ENCODE data around the gene ZNF333. TPM values are rescaled to one million over a fixed set of nuclear protein-coding genes. Genes with fewer than 3 reads are reported as not detected.

ZNF333 gene
- total RNA-seq, 1 donor from 2014 or later: 19.9 TPM

DNA sequence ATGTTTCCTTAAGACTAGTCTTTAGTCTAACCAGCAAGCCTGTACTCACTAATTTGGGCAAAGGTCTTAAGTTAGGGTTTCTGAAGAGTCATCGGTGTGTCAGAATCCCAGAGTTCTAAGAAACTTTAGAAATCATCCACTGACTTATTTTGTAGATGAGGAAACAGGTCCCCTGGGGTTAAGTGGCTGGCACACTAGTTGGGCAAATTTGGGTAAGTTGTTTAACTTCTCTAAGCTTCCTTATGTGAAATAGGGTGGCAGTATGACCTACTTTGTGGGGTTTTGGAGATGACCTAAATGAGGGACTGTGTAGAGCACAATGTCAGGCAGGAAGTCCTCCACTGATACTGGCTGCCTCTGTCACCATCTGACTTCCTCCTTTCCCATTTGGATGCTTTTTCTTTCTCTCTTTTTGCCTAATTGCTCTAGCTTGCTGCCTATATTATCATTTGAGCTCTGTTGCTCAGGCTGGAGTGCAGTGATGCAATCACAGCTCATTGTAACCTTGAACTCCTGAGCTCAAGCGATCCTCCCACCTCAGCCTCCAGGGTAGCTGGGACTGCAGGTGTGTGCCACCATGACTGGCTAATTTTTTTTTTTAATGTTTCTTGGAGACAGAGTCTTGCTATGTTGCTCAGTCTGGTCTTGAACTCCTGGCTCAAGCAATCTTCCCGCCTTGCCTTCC lies 17.5 kb upstream of the ZNF333 start:
- Histone ChIP-seq H3K36me3 (no peaks in the 10 kb centered on the region), H3K4me1 (no peaks in the 10 kb centered on the region), H3K27me3 (no peaks in the 10 kb centered on the region), H3K9me3 (no peaks in the 10 kb centered on the region), H3K27ac (no peak overlapping the region), H3K4me3 (no peak overlapping the region)
- TF ChIP-seq POLR2AphosphoS5 (IDR thresholded peaks at IDR 0.05; ENCODE audit: insufficient read depth in 1 of 2, low read depth in 1 of 2) (no peak), POLR2A (IDR thresholded peaks at IDR 0.05) (no peak)
- TF ChIP-seq, protein P1, sequence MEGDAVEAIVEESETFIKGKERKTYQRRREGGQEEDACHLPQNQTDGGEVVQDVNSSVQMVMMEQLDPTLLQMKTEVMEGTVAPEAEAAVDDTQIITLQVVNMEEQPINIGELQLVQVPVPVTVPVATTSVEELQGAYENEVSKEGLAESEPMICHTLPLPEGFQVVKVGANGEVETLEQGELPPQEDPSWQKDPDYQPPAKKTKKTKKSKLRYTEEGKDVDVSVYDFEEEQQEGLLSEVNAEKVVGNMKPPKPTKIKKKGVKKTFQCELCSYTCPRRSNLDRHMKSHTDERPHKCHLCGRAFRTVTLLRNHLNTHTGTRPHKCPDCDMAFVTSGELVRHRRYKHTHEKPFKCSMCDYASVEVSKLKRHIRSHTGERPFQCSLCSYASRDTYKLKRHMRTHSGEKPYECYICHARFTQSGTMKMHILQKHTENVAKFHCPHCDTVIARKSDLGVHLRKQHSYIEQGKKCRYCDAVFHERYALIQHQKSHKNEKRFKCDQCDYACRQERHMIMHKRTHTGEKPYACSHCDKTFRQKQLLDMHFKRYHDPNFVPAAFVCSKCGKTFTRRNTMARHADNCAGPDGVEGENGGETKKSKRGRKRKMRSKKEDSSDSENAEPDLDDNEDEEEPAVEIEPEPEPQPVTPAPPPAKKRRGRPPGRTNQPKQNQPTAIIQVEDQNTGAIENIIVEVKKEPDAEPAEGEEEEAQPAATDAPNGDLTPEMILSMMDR (IDR thresholded peaks at IDR 0.05): no peak
- no peak for DNase-seq (ENCODE audit: extremely low spot score in 2 of 2)
- intact Hi-C loops (cut with DNase I): no loop called here

DNA sequence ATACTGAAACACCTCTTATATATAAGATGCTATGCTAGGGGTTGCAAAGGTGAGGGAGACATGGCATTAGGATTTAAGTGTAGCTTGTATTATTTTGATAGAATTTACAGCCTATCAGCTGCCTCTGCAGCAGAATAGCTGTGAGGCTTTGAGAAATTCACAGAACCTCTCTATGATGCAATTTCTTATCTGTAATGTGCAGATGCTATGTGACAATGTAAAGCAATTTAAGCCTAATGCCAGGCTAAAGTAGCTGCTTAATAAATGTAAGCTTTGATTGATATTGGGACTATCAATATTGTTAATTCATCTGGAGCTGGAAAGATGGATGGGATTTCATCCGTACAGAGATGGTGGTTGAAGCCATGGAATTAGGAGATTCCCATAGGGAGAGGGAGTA lies 16.8 kb upstream of the ZNF333 start:
- no peak overlapping the region for H3K4me3 ChIP-seq
- H3K9me3 ChIP-seq: no peaks in the 10 kb centered on the region
- intact Hi-C loops (cut with DNase I): no loop called here
- no peak overlapping the region for H3K27ac ChIP-seq
- H3K4me1 ChIP-seq: no peaks in the 10 kb centered on the region
- TF ChIP-seq, protein P1 (IDR thresholded peaks at IDR 0.05): no peak
- TF ChIP-seq POLR2AphosphoS5 (IDR thresholded peaks at IDR 0.05; ENCODE audit: insufficient read depth in 1 of 2, low read depth in 1 of 2) (no peak), POLR2A (IDR thresholded peaks at IDR 0.05) (no peak)
- DNase-seq (ENCODE audit: extremely low spot score in 2 of 2): no peak
- H3K36me3 ChIP-seq: no peaks in the 10 kb centered on the region
- no peaks in the 10 kb centered on the region for H3K27me3 ChIP-seq

DNA sequence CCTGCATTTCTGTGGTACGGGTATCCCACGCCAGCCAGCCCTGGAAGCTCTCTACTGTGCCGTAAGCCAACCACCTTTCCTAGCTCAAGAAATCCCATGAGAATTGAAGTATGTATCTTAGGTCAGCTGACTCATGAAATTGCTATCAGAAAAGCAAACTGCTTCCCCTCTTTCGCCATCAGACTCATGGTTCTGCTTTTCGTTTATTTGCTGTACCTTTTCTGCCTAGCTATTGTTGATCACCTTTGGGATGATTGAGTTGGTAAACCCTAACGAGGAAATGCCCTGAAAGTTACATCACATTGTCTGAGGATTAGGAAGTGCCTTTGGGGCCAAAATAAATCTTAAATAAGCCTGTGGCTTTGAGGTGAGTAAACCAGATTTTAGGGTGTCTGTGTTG lies 15.1 kb upstream of the ZNF333 start, which contains the start of gene ADGRE3:
Gene ADGRE3 (minus strand): TSS at position 81 of the 400 bp plus-strand sequence. CDS start 74 bp downstream, at position 7.
- TF ChIP-seq, protein P1 (IDR thresholded peaks at IDR 0.05): no peak
- TF ChIP-seq POLR2AphosphoS5 (IDR thresholded peaks at IDR 0.05; ENCODE audit: insufficient read depth in 1 of 2, low read depth in 1 of 2) (no peak), POLR2A (IDR thresholded peaks at IDR 0.05) (no peak)
- H3K27ac ChIP-seq: no peak within 1 kb of the TSS
- intact Hi-C loops (cut with DNase I): no loop called here
- H3K27me3 ChIP-seq: no peaks in the 10 kb centered on the region
- no peak for DNase-seq (ENCODE audit: extremely low spot score in 2 of 2)
- H3K4me1 ChIP-seq: no peaks in the 10 kb centered on the region
- H3K36me3 ChIP-seq: no peaks in the 10 kb centered on the region
- no peaks in the 10 kb centered on the region for H3K9me3 ChIP-seq
- no peak within 1 kb of the TSS for H3K4me3 ChIP-seq

DNA sequence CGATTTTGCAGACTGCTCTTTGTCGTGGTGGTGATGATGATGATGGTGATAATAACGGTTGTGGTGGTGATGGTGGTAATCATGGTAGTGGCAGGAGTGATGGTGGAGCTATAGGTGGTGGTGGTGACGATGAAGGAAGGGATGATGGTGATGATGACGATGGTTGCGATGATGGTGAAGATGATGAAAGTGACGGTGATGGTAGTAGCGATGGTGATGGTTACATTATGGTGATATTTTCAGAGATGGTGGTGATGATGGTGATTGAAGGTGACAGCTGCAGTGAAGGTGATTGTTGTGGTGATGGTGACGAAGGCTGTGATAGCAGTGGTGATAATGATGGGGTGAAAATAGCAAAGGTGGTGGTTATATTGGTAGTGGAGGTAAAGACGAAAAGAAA lies 13.1 kb upstream of the ZNF333 start:
- no peaks in the 10 kb centered on the region for H3K4me1 ChIP-seq
- no peaks in the 10 kb centered on the region for H3K36me3 ChIP-seq
- no peak for DNase-seq (ENCODE audit: extremely low spot score in 2 of 2)
- H3K4me3 ChIP-seq: no peak overlapping the region
- TF ChIP-seq POLR2AphosphoS5 (IDR thresholded peaks at IDR 0.05; ENCODE audit: insufficient read depth in 1 of 2, low read depth in 1 of 2): no peak
- TF ChIP-seq POLR2A (IDR thresholded peaks at IDR 0.05): no peak
- TF ChIP-seq, protein P1 (IDR thresholded peaks at IDR 0.05): no peak
- H3K27me3 ChIP-seq: no peaks in the 10 kb centered on the region
- intact Hi-C loops (cut with DNase I): no loop called here
- no peaks in the 10 kb centered on the region for H3K9me3 ChIP-seq
- no peak overlapping the region for H3K27ac ChIP-seq

DNA sequence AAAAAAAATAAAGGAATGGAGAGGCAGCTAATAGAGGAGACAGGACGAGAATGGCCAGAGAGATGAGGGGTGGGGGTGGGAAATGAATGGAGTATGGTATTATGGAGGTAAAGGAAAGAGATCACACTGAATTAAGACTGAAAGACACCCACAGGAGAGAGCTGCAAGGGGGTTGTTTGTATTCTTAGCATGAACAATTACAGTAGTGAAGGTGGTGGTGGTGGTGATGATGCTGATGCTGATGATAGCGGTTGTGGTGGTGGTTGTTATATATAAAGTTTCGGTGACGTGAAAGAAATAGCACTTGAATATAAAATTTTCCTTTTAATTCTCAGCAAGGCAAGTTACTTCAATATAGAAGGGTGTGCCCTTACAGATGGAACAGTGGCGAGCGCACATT lies 12.4 kb upstream of the ZNF333 start:
- Histone ChIP-seq H3K4me1 (no peaks in the 10 kb centered on the region), H3K27me3 (no peaks in the 10 kb centered on the region), H3K9me3 (no peaks in the 10 kb centered on the region), H3K4me3 (no peak overlapping the region), H3K27ac (no peak overlapping the region), H3K36me3 (no peaks in the 10 kb centered on the region)
- intact Hi-C loops (cut with DNase I): no loop called here
- TF ChIP-seq, protein P1 (IDR thresholded peaks at IDR 0.05): no peak
- no peak for TF ChIP-seq POLR2AphosphoS5 (IDR thresholded peaks at IDR 0.05; ENCODE audit: insufficient read depth in 1 of 2, low read depth in 1 of 2)
- no peak for TF ChIP-seq POLR2A (IDR thresholded peaks at IDR 0.05)
- DNase-seq (ENCODE audit: extremely low spot score in 2 of 2): no peak
